ENCODE measurements around the gene POU2F1.
"Not testable (repeated sequence)": the region's sequence is repeated elsewhere in the genome, so short reads cannot be mapped to it uniquely, and the experiment has no call there.

Gene POU2F1

GRCh38 chr1:167198518-167199133 is 22.1 kb upstream of the POU2F1 start:
- Histone ChIP-seq H3K9me3 (ENCODE audit: low read depth, low read length) (no peaks in the 10 kb centered on the region), H3K36me3 (ENCODE audit: insufficient read depth, low read length) (no peaks in the 10 kb centered on the region), H3K4me3 (no peak overlapping the region), H3K27ac (no peak overlapping the region), H3K9ac (ENCODE audit: insufficient read length) (no peak overlapping the region)
- no peak for DNase-seq (ENCODE audit: low read depth, low spot score)
- TF ChIP-seq POLR2AphosphoS5 (IDR thresholded peaks at IDR 0.05; ENCODE audit: borderline replicate concordance, low read depth, low read length) (no peak), EZH2 (IDR thresholded peaks at IDR 0.05) (no peak), FOXP2 (optimal IDR thresholded peaks at IDR 0.05; ENCODE audit: control extremely low read depth, extremely low read length, insufficient read depth) (no peak)

DNA sequence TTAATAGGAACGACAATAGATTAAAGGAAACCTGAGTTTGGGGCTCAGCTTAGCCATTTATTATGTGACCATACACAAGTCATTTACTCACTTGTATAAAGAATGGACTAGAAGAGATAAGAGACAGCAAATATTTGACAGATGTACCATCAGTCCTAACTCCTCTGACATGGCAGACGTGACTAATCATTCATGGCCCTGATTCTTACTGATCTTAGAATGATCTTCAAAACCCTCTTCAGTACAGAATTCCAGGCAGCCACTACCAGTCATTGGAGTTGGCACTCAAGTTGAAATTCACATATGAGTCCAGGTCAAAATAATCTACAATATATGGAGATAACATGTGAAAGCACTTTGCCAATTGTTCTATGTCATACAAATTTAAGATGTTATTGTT is 21.0 kb upstream of the POU2F1 start:
- no peaks in the 10 kb centered on the region for H3K9me3 ChIP-seq (ENCODE audit: low read depth, low read length)
- DNase-seq (ENCODE audit: low read depth, low spot score), result no peak
- TF ChIP-seq FOXP2 (optimal IDR thresholded peaks at IDR 0.05; ENCODE audit: control extremely low read depth, extremely low read length, insufficient read depth) (no peak), EZH2 (IDR thresholded peaks at IDR 0.05) (no peak)
- no peak overlapping the region for H3K9ac ChIP-seq (ENCODE audit: insufficient read length)
- H3K36me3 ChIP-seq (ENCODE audit: insufficient read depth, low read length), result no peaks in the 10 kb centered on the region
- no peak overlapping the region for H3K27ac ChIP-seq
- no peak overlapping the region for H3K4me3 ChIP-seq

GRCh38 chr1:167200272-167200671 is 20.4 kb upstream of the POU2F1 start:
- no peak overlapping the region for H3K9ac ChIP-seq (ENCODE audit: insufficient read length)
- H3K27ac ChIP-seq, result no peak overlapping the region
- TF ChIP-seq FOXP2 (optimal IDR thresholded peaks at IDR 0.05; ENCODE audit: control extremely low read depth, extremely low read length, insufficient read depth) (no peak), EZH2 (IDR thresholded peaks at IDR 0.05) (no peak), POLR2AphosphoS5 (IDR thresholded peaks at IDR 0.05; ENCODE audit: borderline replicate concordance, low read depth, low read length) (no peak)

DNA sequence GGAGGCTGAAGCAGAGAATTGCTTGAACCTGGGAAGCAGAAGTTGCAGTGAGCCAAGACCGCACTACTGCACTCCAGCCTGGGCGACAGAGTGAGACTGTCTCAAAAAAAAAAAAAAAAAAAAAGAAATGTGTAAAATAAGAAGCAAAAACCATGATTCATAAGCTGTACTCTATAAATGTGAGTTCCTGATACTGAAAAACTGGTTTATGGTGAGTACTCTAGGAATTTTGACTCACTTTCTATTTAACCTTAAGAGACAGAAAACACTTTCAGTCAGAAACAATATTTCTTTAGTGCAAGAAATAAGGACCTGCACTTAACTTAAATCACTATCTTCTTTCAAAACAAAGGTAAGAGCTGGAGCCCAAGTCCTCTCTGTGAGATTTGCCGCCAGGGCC is 19.9 kb upstream of the POU2F1 start:
- H3K4me3 ChIP-seq, result no peak overlapping the region
- TF ChIP-seq POLR2AphosphoS5 (IDR thresholded peaks at IDR 0.05; ENCODE audit: borderline replicate concordance, low read depth, low read length) (no peak), EZH2 (IDR thresholded peaks at IDR 0.05) (no peak), FOXP2 (optimal IDR thresholded peaks at IDR 0.05; ENCODE audit: control extremely low read depth, extremely low read length, insufficient read depth) (no peak)
- H3K27ac ChIP-seq, result no peak overlapping the region
- DNase-seq (ENCODE audit: low read depth, low spot score), result no peak
- no peaks in the 10 kb centered on the region for H3K36me3 ChIP-seq (ENCODE audit: insufficient read depth, low read length)
- no peak overlapping the region for H3K9ac ChIP-seq (ENCODE audit: insufficient read length)
- H3K9me3 ChIP-seq (ENCODE audit: low read depth, low read length), result no peaks in the 10 kb centered on the region

More at GRCh38 chr1:167200272-167200671, 20.4 kb upstream of the POU2F1 start:
- DNase-seq (ENCODE audit: low read depth, low spot score), result no peak
- Histone ChIP-seq H3K9me3 (ENCODE audit: low read depth, low read length) (no peaks in the 10 kb centered on the region), H3K4me3 (no peak overlapping the region), H3K36me3 (ENCODE audit: insufficient read depth, low read length) (no peaks in the 10 kb centered on the region)

DNA sequence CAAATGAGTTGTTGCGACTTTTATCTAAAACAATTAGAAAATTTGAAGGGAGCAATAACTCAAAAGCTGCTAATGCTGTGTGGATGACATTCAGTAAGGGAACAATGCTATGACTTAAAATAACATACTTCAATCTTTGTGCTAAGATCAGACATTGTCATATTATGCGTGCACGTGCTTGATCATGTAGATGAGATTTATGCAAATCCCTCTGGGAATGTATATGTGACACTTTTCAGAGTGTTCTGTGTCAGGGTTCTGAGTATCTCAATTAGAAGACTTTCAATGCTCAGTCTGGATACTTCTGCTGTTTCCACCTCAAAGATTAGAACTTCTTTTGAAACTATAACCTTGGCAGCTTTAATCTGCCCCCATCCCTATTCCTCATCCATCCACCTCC is 18.6 kb upstream of the POU2F1 start:
- no peak for DNase-seq (ENCODE audit: low read depth, low spot score)
- Histone ChIP-seq H3K4me3 (no peak overlapping the region), H3K9me3 (ENCODE audit: low read depth, low read length) (no peaks in the 10 kb centered on the region), H3K9ac (ENCODE audit: insufficient read length) (no peak overlapping the region), H3K27ac (no peak overlapping the region), H3K36me3 (ENCODE audit: insufficient read depth, low read length) (no peaks in the 10 kb centered on the region)
- TF ChIP-seq POLR2AphosphoS5 (IDR thresholded peaks at IDR 0.05; ENCODE audit: borderline replicate concordance, low read depth, low read length) (no peak), EZH2 (IDR thresholded peaks at IDR 0.05) (no peak), FOXP2 (optimal IDR thresholded peaks at IDR 0.05; ENCODE audit: control extremely low read depth, extremely low read length, insufficient read depth) (no peak)

DNA sequence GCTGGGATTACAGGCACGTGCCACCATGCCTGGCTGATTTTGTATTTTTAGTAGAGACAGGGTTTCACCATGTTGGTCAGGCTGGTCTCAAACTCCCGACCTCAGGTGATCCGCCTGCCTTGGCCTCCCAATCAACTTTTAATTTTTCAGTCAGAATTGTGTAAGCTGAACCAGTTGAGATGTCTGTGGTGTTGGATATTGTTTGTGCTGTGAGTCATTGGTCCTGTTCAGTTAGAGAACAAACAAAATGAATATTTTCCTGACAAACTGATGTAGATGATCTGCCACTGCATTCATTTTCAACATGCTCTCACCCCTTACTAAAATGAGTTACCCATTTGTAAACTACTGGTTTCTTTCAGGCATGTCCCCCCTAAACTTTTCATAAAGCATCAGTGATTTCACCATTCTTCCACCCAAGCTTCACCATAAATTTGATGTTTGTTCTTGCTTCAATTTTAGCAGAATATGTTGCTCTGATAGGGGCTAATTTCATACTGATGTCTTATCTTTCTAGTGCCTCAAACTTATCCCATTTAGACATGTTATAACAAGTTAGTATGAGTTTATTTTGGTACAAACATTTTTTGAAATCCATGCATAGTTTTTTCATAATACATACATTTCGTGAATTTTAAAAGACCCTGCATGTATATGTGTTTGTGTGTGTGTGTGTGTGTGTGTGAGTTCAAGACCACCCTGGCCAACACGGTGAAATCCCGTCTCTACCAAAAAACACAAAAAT is 15.2 kb upstream of the POU2F1 start:
- not testable (repeated sequence) for H3K36me3 ChIP-seq (ENCODE audit: insufficient read depth, low read length); H3K27ac ChIP-seq; H3K9me3 ChIP-seq (ENCODE audit: low read depth, low read length); H3K4me3 ChIP-seq; DNase-seq (ENCODE audit: low read depth, low spot score); H3K9ac ChIP-seq (ENCODE audit: insufficient read length)

DNA sequence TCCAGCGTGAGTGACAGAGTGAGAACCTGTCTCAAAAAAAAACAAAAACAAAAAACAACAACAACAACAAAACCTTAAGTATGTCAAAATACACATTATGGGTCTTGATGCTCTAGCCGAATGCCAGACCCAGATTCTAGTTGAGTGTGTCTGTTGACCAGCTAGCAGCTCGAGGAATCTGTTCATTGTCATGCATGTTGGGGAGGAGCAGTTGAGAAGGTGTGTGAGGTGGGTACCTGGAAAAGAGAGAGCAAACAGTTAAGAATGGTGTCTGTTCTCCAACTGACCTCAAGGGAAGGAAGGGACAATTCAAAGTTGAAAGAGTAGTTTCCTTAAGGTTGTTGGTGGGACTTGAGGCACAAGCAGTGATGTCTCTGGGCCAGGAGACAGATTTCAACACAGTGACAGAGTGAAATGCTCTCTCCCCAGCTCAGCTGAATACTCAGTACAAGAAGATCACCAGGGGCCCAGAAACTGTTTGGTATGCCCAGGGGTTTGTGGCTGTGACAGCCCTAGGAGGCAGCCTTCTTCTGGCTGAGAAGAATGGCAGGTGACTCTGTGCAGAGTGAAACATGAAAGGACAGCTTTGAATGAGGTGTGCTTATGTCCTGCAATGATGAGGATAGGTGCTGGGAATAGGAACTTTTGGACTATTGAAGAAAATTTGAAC is 14.4 kb upstream of the POU2F1 start:
- DNase-seq (ENCODE audit: low read depth, low spot score), result no peak
- TF ChIP-seq POLR2AphosphoS5 (IDR thresholded peaks at IDR 0.05; ENCODE audit: borderline replicate concordance, low read depth, low read length) (no peak), FOXP2 (optimal IDR thresholded peaks at IDR 0.05; ENCODE audit: control extremely low read depth, extremely low read length, insufficient read depth) (no peak), EZH2 (IDR thresholded peaks at IDR 0.05) (no peak)
- Histone ChIP-seq H3K36me3 (ENCODE audit: insufficient read depth, low read length) (no peaks in the 10 kb centered on the region), H3K9ac (ENCODE audit: insufficient read length) (no peak overlapping the region), H3K4me3 (no peak overlapping the region), H3K27ac (no peak overlapping the region), H3K9me3 (ENCODE audit: low read depth, low read length) (no peaks in the 10 kb centered on the region)

GRCh38 chr1:167207940-167208623 is 12.6 kb upstream of the POU2F1 start:
- H3K36me3 ChIP-seq (ENCODE audit: insufficient read depth, low read length), result no peaks in the 10 kb centered on the region
- no peak overlapping the region for H3K9ac ChIP-seq (ENCODE audit: insufficient read length)
- TF ChIP-seq POLR2AphosphoS5 (IDR thresholded peaks at IDR 0.05; ENCODE audit: borderline replicate concordance, low read depth, low read length), result no peak
- TF ChIP-seq FOXP2 (optimal IDR thresholded peaks at IDR 0.05; ENCODE audit: control extremely low read depth, extremely low read length, insufficient read depth), result no peak
- TF ChIP-seq EZH2 (IDR thresholded peaks at IDR 0.05), result no peak
- peak overlapping the region; percentile 10; the same call in 1 of the 2 replicates for H3K4me3 ChIP-seq
- no peaks in the 10 kb centered on the region for H3K9me3 ChIP-seq (ENCODE audit: low read depth, low read length)
- H3K27ac ChIP-seq, result peak overlapping the region; percentile 1; the same call in 1 of the 2 replicates
- DNase-seq (ENCODE audit: low read depth, low spot score), result no peak

Measured in SK-N-MC (cell line).